H9 (cell line): ENCODE measurements around the gene PTPRK. TPM values are rescaled to one million over a fixed set of nuclear protein-coding genes. Genes with fewer than 3 reads are reported as not detected.

Source experiments
- DNase-seq: peaks from one replicate; pipeline ENCODE4 v3.0.0-alpha.2; 2017
- H2AFZ ChIP-seq: one replicate; pipeline ENCODE4 v1.6.1; 2013; ENCODE audit warnings: mild to moderate bottlenecking, low read length, control low read depth, moderate library complexity
- H2AK5ac ChIP-seq: 2 replicates; pipeline ENCODE4 v1.6.1; 2013; ENCODE audit warnings: low read length, control low read depth, mixed read lengths; ENCODE audit not compliant: insufficient read length
- H2BK120ac ChIP-seq: one replicate; pipeline ENCODE4 v1.6.1; 2013; ENCODE audit warnings: low read depth, mild to moderate bottlenecking, low read length, control low read depth, inconsistent platforms; ENCODE audit not compliant: poor library complexity, severe bottlenecking
- H2BK12ac ChIP-seq: 2 replicates; pipeline ENCODE4 v1.6.1; 2013; ENCODE audit warnings: low read length, control low read depth, mixed read lengths, low read depth; ENCODE audit not compliant: insufficient read length
- H2BK15ac ChIP-seq: 2 replicates; pipeline ENCODE4 v1.6.1; 2013; ENCODE audit warnings: low read depth, low read length, control low read depth
- H2BK20ac ChIP-seq: one replicate; pipeline ENCODE4 v1.6.1; 2013; ENCODE audit warnings: low read depth, mild to moderate bottlenecking, low read length, control low read depth, inconsistent platforms; ENCODE audit not compliant: poor library complexity, severe bottlenecking
- H2BK5ac ChIP-seq: 2 replicates; pipeline ENCODE4 v1.6.1; 2013; ENCODE audit warnings: low read length, control low read depth, mixed read lengths; ENCODE audit not compliant: insufficient read length
- H3K14ac ChIP-seq: 2 replicates; pipeline ENCODE4 v1.6.1; 2013; ENCODE audit warnings: low read length, control low read depth; ENCODE audit not compliant: insufficient read depth
- H3K18ac ChIP-seq: 2 replicates; pipeline ENCODE4 v1.6.1; 2013; ENCODE audit warnings: low read depth, mild to moderate bottlenecking, mixed read lengths, low read length, control low read depth; ENCODE audit not compliant: insufficient read length
- H3K23ac ChIP-seq: 2 replicates; pipeline ENCODE4 v1.6.1; 2013; ENCODE audit warnings: low read length, control low read depth, mixed read lengths, low read depth; ENCODE audit not compliant: insufficient read length
- H3K23me2 ChIP-seq: 2 replicates; pipeline ENCODE4 v1.6.1; 2013; ENCODE audit warnings: low read depth, mild to moderate bottlenecking, mixed read lengths, low read length, control low read depth; ENCODE audit not compliant: insufficient read length, poor library complexity, severe bottlenecking
- H3K27ac ChIP-seq: 2 replicates; pipeline ENCODE4 v1.5.1; 2013; ENCODE audit warnings: low read length, control low read depth, mixed read lengths, low read depth; ENCODE audit not compliant: insufficient read length
- H3K27me3 ChIP-seq: 2 replicates; pipeline ENCODE4 v1.6.1; 2013; ENCODE audit warnings: low read length, control low read depth, inconsistent platforms; ENCODE audit not compliant: insufficient read depth
- H3K4ac ChIP-seq: 2 replicates; pipeline ENCODE4 v1.6.1; 2013; ENCODE audit warnings: low read depth, mild to moderate bottlenecking, control low read depth, inconsistent platforms, low read length, moderate library complexity
- H3K4me1 ChIP-seq: 2 replicates; pipeline ENCODE4 v1.6.1; 2013; ENCODE audit warnings: low read length, control low read depth, inconsistent platforms; ENCODE audit not compliant: insufficient read depth
- H3K4me2 ChIP-seq: 2 replicates; pipeline ENCODE4 v1.6.1; 2013; ENCODE audit warnings: low read length, control low read depth, mixed read lengths; ENCODE audit not compliant: insufficient read length, insufficient read depth
- H3K56ac ChIP-seq: 2 replicates; pipeline ENCODE4 v1.6.1; 2013; ENCODE audit warnings: low read depth, mild to moderate bottlenecking, mixed read lengths, low read length, control low read depth; ENCODE audit not compliant: insufficient read length
- H3K79me1 ChIP-seq: 2 replicates; pipeline ENCODE4 v1.6.1; 2013; ENCODE audit warnings: low read depth, mild to moderate bottlenecking, moderate library complexity, low read length, control low read depth, inconsistent platforms; ENCODE audit not compliant: insufficient read depth, poor library complexity, severe bottlenecking
- H3K79me2 ChIP-seq: 2 replicates; pipeline ENCODE4 v1.6.1; 2013; ENCODE audit warnings: low read length, control low read depth, inconsistent platforms; ENCODE audit not compliant: insufficient read depth
- H3K9ac ChIP-seq: 2 replicates; pipeline ENCODE4 v1.6.1; 2013; ENCODE audit warnings: low read length, control low read depth, mixed read lengths; ENCODE audit not compliant: insufficient read length; ENCODE audit errors: extremely low read depth
- H3K9me3 ChIP-seq: one replicate; pipeline ENCODE4 v1.6.1; 2013; ENCODE audit warnings: low read depth, low read length, inconsistent platforms; ENCODE audit not compliant: control insufficient read depth
- H3T11ph ChIP-seq: one replicate; pipeline ENCODE4 v1.6.1; 2013; ENCODE audit warnings: mild to moderate bottlenecking, low read length, control low read depth, inconsistent platforms
- H4K20me1 ChIP-seq: one replicate; pipeline ENCODE4 v1.6.1; 2013; ENCODE audit not compliant: control insufficient read depth, insufficient read length, insufficient read depth
- H4K5ac ChIP-seq: 2 replicates; pipeline ENCODE4 v1.6.1; 2013; ENCODE audit warnings: low read depth, mild to moderate bottlenecking, mixed read lengths, low read length, control low read depth; ENCODE audit not compliant: insufficient read length
- H4K8ac ChIP-seq: replicated peaks from 2 replicates; pipeline ENCODE4 v1.6.1; 2013; ENCODE audit warnings: low read length, control low read depth, mixed read lengths, low read depth; ENCODE audit not compliant: insufficient read length
- H4K91ac ChIP-seq: 2 replicates; pipeline ENCODE4 v1.6.1; 2013; ENCODE audit warnings: low read depth, mild to moderate bottlenecking, moderate library complexity, mixed read lengths, low read length, control low read depth; ENCODE audit not compliant: insufficient read length
- H3K27ac Mint-ChIP-seq, 3 experiments: 2 replicates in 2 of 3; 3 replicates in 1 of 3; pipeline ENCODE4 v1.8.0; 2020 to 2021; ENCODE audit warnings: mixed read lengths in 3 of 3, mild to moderate bottlenecking in 1 of 3, moderate library complexity in 1 of 3
- H3K27me3 Mint-ChIP-seq: 2 replicates; pipeline ENCODE4 v1.8.0; 2021; ENCODE audit warnings: low read depth, mild to moderate bottlenecking, moderate library complexity, mixed read lengths
- H3K36me3 Mint-ChIP-seq, 3 experiments: 2 replicates in 2 of 3; 3 replicates in 1 of 3; pipeline ENCODE4 v1.8.0; 2020 to 2021; ENCODE audit warnings: low read depth in 3 of 3, mixed read lengths in 3 of 3; ENCODE audit not compliant: insufficient read depth in 1 of 3
- H3K4me1 Mint-ChIP-seq, 2 experiments: 2 replicates each; pipeline ENCODE4 v1.8.0; 2020; ENCODE audit warnings: mixed read lengths in 2 of 2
- H3K4me3 Mint-ChIP-seq, 2 experiments: 2 replicates in 1 of 2; 3 replicates in 1 of 2; pipeline ENCODE4 v1.8.0; 2020 to 2021; ENCODE audit warnings: mild to moderate bottlenecking in 2 of 2, mixed read lengths in 2 of 2, moderate library complexity in 1 of 2
- H3K9me3 Mint-ChIP-seq, 2 experiments: 2 replicates in 1 of 2; 3 replicates in 1 of 2; pipeline ENCODE4 v1.8.0; 2020; ENCODE audit warnings: mild to moderate bottlenecking in 2 of 2, mixed read lengths in 2 of 2, moderate library complexity in 1 of 2
- WGBS: extraction: QIAGEN DNeasy Blood & Tissue Kit; methylation state at CpG from one replicate; pipeline ENCODE4 v1.1.7; 2013; ENCODE audit warnings: missing lambda C conversion rate, low lambda C conversion rate, mixed read lengths; ENCODE audit not compliant: insufficient read length; ENCODE audit errors: extremely low coverage; 5-methylcytosine and 5-hydroxymethylcytosine counted together
- total RNA-seq: library from RNA; stranded (reverse); gene quantifications from 2 replicates; pipeline ENCODE4 v1.2.1, GENCODE V29; 2021
- TF ChIP-seq, protein P1 (sequence below): fragments of 200-600 bp; sonication (generic); conservative IDR thresholded peaks from 3 replicates; pipeline ENCODE4 v1.8.0; 2021; ENCODE audit warnings: antibody characterized with exemption, mild to moderate bottlenecking

The PTPRK gene
- total RNA-seq, 1 experiment from 2014 or later = 47.9 TPM

DNA sequence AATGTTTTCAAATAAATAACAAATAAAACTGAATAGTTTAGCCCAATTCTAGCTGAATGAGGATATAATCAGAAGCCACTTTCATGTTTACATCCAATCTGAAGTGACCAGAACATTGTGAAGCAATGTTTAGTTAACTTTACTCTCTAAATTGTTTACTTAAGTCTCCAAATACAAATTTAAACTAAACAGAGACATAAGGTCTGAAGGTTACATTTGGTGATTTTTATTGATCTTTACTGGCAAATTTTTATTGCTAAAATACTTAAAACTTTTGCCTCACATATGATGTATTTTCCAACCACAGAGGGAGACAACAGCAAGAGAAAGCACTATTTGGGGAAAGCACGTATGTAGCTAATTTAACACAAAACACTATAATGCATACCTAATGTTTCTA, 512.7 kb downstream of the PTPRK start:
- Histone ChIP-seq H3K23ac (no peak overlapping the region), H2BK5ac (no peak overlapping the region), H3T11ph (no peak overlapping the region), H3K4me2 (no peak overlapping the region), H3K23me2 (no peaks in the 10 kb centered on the region), H3K9me3 (no peaks in the 10 kb centered on the region), H3K4ac (no peak overlapping the region), H2BK120ac (no peak overlapping the region), H4K20me1 (no peaks in the 10 kb centered on the region), H2BK20ac (no peak overlapping the region), H3K79me1 (no peaks in the 10 kb centered on the region), H3K14ac (no peak overlapping the region), H2AK5ac (no peak overlapping the region), H4K91ac (no peak overlapping the region), H3K9ac (no peak overlapping the region), H2BK15ac (no peak overlapping the region), H3K4me1 (no peaks in the 10 kb centered on the region), H3K27ac (no peak overlapping the region), H3K18ac (no peak overlapping the region), H3K79me2 (no peaks in the 10 kb centered on the region), H3K27me3 (no peaks in the 10 kb centered on the region), H2BK12ac (no peak overlapping the region), H2AFZ (no peak overlapping the region), H4K5ac (no peak overlapping the region), H3K56ac (no peak overlapping the region), H4K8ac (no peak overlapping the region)
- H3K4me3 Mint-ChIP-seq = no peak overlapping the region
- no peaks in the 10 kb centered on the region for H3K4me1 Mint-ChIP-seq
- DNase-seq = no peak
- H3K27ac Mint-ChIP-seq = no peak overlapping the region
- WGBS = no CpG with 5 or more reads among the region's 1 CpG
- TF ChIP-seq, protein P1, sequence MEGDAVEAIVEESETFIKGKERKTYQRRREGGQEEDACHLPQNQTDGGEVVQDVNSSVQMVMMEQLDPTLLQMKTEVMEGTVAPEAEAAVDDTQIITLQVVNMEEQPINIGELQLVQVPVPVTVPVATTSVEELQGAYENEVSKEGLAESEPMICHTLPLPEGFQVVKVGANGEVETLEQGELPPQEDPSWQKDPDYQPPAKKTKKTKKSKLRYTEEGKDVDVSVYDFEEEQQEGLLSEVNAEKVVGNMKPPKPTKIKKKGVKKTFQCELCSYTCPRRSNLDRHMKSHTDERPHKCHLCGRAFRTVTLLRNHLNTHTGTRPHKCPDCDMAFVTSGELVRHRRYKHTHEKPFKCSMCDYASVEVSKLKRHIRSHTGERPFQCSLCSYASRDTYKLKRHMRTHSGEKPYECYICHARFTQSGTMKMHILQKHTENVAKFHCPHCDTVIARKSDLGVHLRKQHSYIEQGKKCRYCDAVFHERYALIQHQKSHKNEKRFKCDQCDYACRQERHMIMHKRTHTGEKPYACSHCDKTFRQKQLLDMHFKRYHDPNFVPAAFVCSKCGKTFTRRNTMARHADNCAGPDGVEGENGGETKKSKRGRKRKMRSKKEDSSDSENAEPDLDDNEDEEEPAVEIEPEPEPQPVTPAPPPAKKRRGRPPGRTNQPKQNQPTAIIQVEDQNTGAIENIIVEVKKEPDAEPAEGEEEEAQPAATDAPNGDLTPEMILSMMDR = no peak
- no peaks in the 10 kb centered on the region for H3K36me3 Mint-ChIP-seq
- no peaks in the 10 kb centered on the region for H3K9me3 Mint-ChIP-seq
- no peaks in the 10 kb centered on the region for H3K27me3 Mint-ChIP-seq
